ENCODE results near the gene ZBTB3. TPM values are rescaled to one million over a fixed set of nuclear protein-coding genes. Genes with fewer than 3 reads are reported as not detected.
"Not testable (repeated sequence)": the region's sequence is repeated elsewhere in the genome, so short reads cannot be mapped to it uniquely, and the experiment has no call there.

The ZBTB3 gene
- total RNA-seq, 2 experiments from 2014 or later: 13.3 to 13.4 TPM

- peak overlapping the region; percentile 92 for H3K4me3 Mint-ChIP-seq
- POLR2A ChIA-PET: interaction anchor here (0.7 to 14.0 kb wide), 19 partner anchors 9 to 177 kb away, joined by 3 to 234 read pairs (median 7); partner anchors contain the start of genes C11orf98, CSKMT, GANAB and HNRNPUL2
- DNase-seq: no peak
- H3K9me3 Mint-ChIP-seq: no peaks in the 10 kb centered on the region
- peaks cover 52% of the 10 kb centered on the region for H3K4me1 Mint-ChIP-seq
- peaks cover 27% of the 10 kb centered on the region for H3K36me3 Mint-ChIP-seq (ENCODE audit: low read depth)
- CTCF ChIA-PET: interaction anchor here (1.1 to 2.7 kb wide), 6 partner anchors 10 to 113 kb away, joined by 3 to 8 read pairs (median 6); no protein-coding TSS in a partner anchor
- H3K27ac Mint-ChIP-seq: peak overlapping the region; percentile 69
- no peaks in the 10 kb centered on the region for H3K27me3 Mint-ChIP-seq
These were observed 48.5 kb downstream of the ZBTB3 start for GRCh38 chr11:62705413-62705812.

- H3K27ac Mint-ChIP-seq, H3K4me3 Mint-ChIP-seq, H3K27me3 Mint-ChIP-seq, H3K9me3 Mint-ChIP-seq, DNase-seq: not testable (repeated sequence)
- ChIA-PET POLR2A (interaction anchor here (1.3 to 1.8 kb wide), 2 partner anchors 39 to 130 kb away, joined by 3 to 5 read pairs; partner anchors contain the start of genes C11orf98, CSKMT and EEF1G), CTCF (interaction anchor here (1.2 to 2.7 kb wide), 3 partner anchors 10 to 82 kb away, joined by 4 to 8 read pairs (median 8); no protein-coding TSS in a partner anchor)
- peaks cover 18% of the 10 kb centered on the region for H3K36me3 Mint-ChIP-seq (ENCODE audit: low read depth)
- H3K4me1 Mint-ChIP-seq: peaks cover 42% of the 10 kb centered on the region
These were observed 50.0 kb downstream of the ZBTB3 start for GRCh38 chr11:62703921-62704320.

- ChIA-PET CTCF (interaction anchor here (1.9 kb wide), 1 partner anchor 8 kb away, joined by 8 read pairs; no protein-coding TSS in a partner anchor), POLR2A (interaction anchor here (1.3 to 1.8 kb wide), 3 partner anchors 25 to 179 kb away, joined by 3 to 5 read pairs (median 4); partner anchors contain the start of genes C11orf98, CSKMT, HNRNPUL2 and SLC3A2)
- H3K27me3 Mint-ChIP-seq: no peaks in the 10 kb centered on the region
These were observed 51.7 kb downstream of the ZBTB3 start for GRCh38 chr11:62702246-62702645.

More at GRCh38 chr11:62702246-62702645, 51.7 kb downstream of the ZBTB3 start:
- DNase-seq: no peak
- Mint-ChIP-seq H3K4me1 (peaks cover 26% of the 10 kb centered on the region), H3K36me3 (ENCODE audit: low read depth) (peaks cover 22% of the 10 kb centered on the region), H3K27ac (no peak overlapping the region), H3K4me3 (no peak overlapping the region), H3K9me3 (no peaks in the 10 kb centered on the region)

Other genes with a start within 250 kb of the ZBTB3 start
- gene AHNAK, start 207.4 kb downstream of the ZBTB3 start, total RNA-seq: 100 to 1,000 TPM; 323 to 360 TPM
- 100 to 1,000 TPM; 991 to 999 TPM for gene EEF1G, start 180.3 kb downstream of the ZBTB3 start, total RNA-seq
- gene TUT1, start 162.6 kb downstream of the ZBTB3 start, total RNA-seq: 10 to 100 TPM; 23.7 to 25.2 TPM
- 100 to 1,000 TPM; 226 TPM for gene MTA2, start 152.3 kb downstream of the ZBTB3 start, total RNA-seq
- gene EML3, start 141.4 kb downstream of the ZBTB3 start, total RNA-seq: 100 to 1,000 TPM; 121 to 122 TPM
- 1 to 10 TPM; 1.6 to 2.2 TPM for gene ROM1, start 140.9 kb downstream of the ZBTB3 start, total RNA-seq
- gene B3GAT3, start 132.2 kb downstream of the ZBTB3 start, total RNA-seq: 10 to 100 TPM; 58.9 to 67.1 TPM
- 100 to 1,000 TPM; 278 to 284 TPM for gene GANAB, start 107.5 kb downstream of the ZBTB3 start, total RNA-seq
- gene INTS5, start 100.9 kb downstream of the ZBTB3 start, total RNA-seq: 10 to 100 TPM; 30.6 to 32.1 TPM
- gene C11orf98, start 89.0 kb downstream of the ZBTB3 start, total RNA-seq: 10 to 100 TPM; 88.4 to 93.5 TPM
- gene CSKMT, start 88.8 kb downstream of the ZBTB3 start, total RNA-seq: 10 to 100 TPM; 16.6 to 18.3 TPM
- 1 to 10 TPM; 7.9 to 8.2 TPM for gene UQCC3, start 82.5 kb downstream of the ZBTB3 start, total RNA-seq
- gene LBHD1, start 81.9 kb downstream of the ZBTB3 start, total RNA-seq: 10 to 100 TPM; 17.2 to 18.3 TPM
- 100 to 1,000 TPM; 135 to 139 TPM for gene UBXN1, start 75.1 kb downstream of the ZBTB3 start, total RNA-seq
- under 1 TPM; 0.18 to 0.20 TPM for gene LRRN4CL, start 64.6 kb downstream of the ZBTB3 start, total RNA-seq
- gene BSCL2, start 46.7 kb downstream of the ZBTB3 start, total RNA-seq: 10 to 100 TPM; 24.2 to 28.9 TPM
- not detected for gene GNG3, start 46.5 kb downstream of the ZBTB3 start, total RNA-seq
- gene HNRNPUL2, start 26.7 kb downstream of the ZBTB3 start, total RNA-seq: 10 to 100 TPM; 65.1 to 65.3 TPM
- 10 to 100 TPM; 48.3 to 48.4 TPM for gene TTC9C, start 25.7 kb downstream of the ZBTB3 start, total RNA-seq
- gene POLR2G, start 7.4 kb upstream of the ZBTB3 start, total RNA-seq: 10 to 100 TPM; 89.2 to 94.1 TPM
- 10 to 100 TPM; 15.2 to 16.0 TPM for gene TAF6L, start 17.2 kb upstream of the ZBTB3 start, total RNA-seq
- 10 to 100 TPM; 46.9 to 48.2 TPM for gene TMEM179B, start 33.2 kb upstream of the ZBTB3 start, total RNA-seq
- gene TMEM223, start 37.8 kb upstream of the ZBTB3 start, total RNA-seq: 10 to 100 TPM; 18.0 to 21.0 TPM
- 10 to 100 TPM; 80.3 to 82.4 TPM for gene NXF1, start 51.3 kb upstream of the ZBTB3 start, total RNA-seq
- 10 to 100 TPM; 40.6 to 41.6 TPM for gene STX5, start 77.9 kb upstream of the ZBTB3 start, total RNA-seq
- gene TEX54, start 78.7 kb upstream of the ZBTB3 start, total RNA-seq: not detected
- 10 to 100 TPM; 46.1 to 48.4 TPM for gene WDR74, start 85.4 kb upstream of the ZBTB3 start, total RNA-seq
- 100 to 1,000 TPM; 262 to 279 TPM for gene SLC3A2, start 126.7 kb upstream of the ZBTB3 start, total RNA-seq
- not detected for gene CHRM1, start 167.2 kb upstream of the ZBTB3 start, total RNA-seq
- gene SLC22A6, start 230.8 kb upstream of the ZBTB3 start, total RNA-seq: not detected